Measurements from ENCODE around the gene GLTP. TPM values are rescaled to one million over a fixed set of nuclear protein-coding genes. Genes with fewer than 3 reads are reported as not detected.

The GLTP gene
- total RNA-seq, 2 experiments from 2014 or later, result 22.2 to 23.8 TPM

DNA sequence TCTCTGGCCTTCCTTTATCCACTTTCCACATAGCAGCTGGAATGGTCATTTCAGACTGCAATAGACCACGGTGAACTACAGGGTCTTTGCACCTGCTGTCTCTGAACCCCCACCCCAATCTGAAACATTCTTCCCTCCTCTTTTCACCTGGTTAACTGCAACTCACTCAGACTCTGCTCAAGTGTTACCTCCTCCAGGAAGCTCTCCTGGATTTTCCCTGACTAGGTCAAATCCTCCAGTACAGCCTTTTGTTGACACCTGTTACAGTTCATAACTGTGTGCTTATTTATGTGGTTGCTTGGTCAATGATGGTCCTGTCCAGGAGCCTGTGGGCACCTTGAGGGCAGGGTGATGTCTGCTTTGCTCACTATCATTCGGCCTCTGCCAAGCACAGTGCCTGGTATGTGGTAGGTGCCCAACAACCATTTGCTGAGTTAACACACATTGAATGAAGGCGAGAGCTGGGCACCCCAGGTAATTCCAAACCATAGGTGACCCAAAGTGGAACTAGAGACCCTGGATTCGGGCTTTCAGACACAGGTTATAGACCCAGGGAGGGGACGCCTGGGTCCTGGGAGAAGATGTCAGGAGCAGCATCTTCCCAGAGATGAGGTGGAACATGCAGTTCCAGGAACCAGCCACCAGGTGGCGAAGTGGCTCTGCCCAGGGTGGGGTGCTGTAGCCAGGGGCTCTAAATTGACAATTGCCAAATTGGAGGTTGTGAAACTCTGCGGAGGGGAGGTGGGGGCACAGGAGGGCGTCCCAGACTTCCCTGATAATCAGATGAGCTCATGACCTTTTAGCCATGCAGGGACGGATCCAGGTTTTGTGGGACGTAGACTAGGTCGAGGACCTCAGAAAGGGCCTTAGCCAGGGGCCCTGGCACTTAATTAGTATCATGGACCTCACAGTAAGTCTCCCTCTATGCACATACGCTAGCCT, 75.2 kb downstream of the GLTP start:
- Mint-ChIP-seq H3K36me3 (ENCODE audit: low read depth) (no peaks in the 10 kb centered on the region), H3K9me3 (no peaks in the 10 kb centered on the region), H3K4me1 (no peaks in the 10 kb centered on the region), H3K27me3 (no peaks in the 10 kb centered on the region), H3K27ac (no peak overlapping the region), H3K4me3 (no peak overlapping the region)
- DNase-seq, result peak; percentile 70
- ChIA-PET POLR2A (no interaction called here), CTCF (interaction anchor here (0.7 to 6.1 kb wide), 12 partner anchors 11 to 252 kb away, joined by 3 to 84 read pairs (median 3); no protein-coding TSS in a partner anchor)

GRCh38 chr12:109803678-109804077, 76.7 kb downstream of the GLTP start:
- no peak for DNase-seq
- CTCF ChIA-PET, result interaction anchor here (1.1 to 6.1 kb wide), 4 partner anchors 12 to 251 kb away, joined by 3 to 84 read pairs (median 9); no protein-coding TSS in a partner anchor
- no peaks in the 10 kb centered on the region for H3K4me1 Mint-ChIP-seq
- no peaks in the 10 kb centered on the region for H3K9me3 Mint-ChIP-seq
- no peak overlapping the region for H3K4me3 Mint-ChIP-seq
- H3K36me3 Mint-ChIP-seq (ENCODE audit: low read depth), result no peaks in the 10 kb centered on the region
- POLR2A ChIA-PET, result no interaction called here
- no peaks in the 10 kb centered on the region for H3K27me3 Mint-ChIP-seq
- H3K27ac Mint-ChIP-seq, result no peak overlapping the region

GRCh38 chr12:109802828-109803227, 77.5 kb downstream of the GLTP start:
- ChIA-PET POLR2A (no interaction called here), CTCF (interaction anchor here (6.1 kb wide), 1 partner anchor 42 kb away, joined by 84 read pairs; no protein-coding TSS in a partner anchor)
- H3K4me1 Mint-ChIP-seq, result no peaks in the 10 kb centered on the region
- no peaks in the 10 kb centered on the region for H3K9me3 Mint-ChIP-seq
- no peaks in the 10 kb centered on the region for H3K36me3 Mint-ChIP-seq (ENCODE audit: low read depth)
- no peak for DNase-seq
- H3K27ac Mint-ChIP-seq, result no peak overlapping the region
- no peaks in the 10 kb centered on the region for H3K27me3 Mint-ChIP-seq
- H3K4me3 Mint-ChIP-seq, result no peak overlapping the region

Other genes with a start within 250 kb of the GLTP start
- gene FAM222A, start 166.7 kb downstream of the GLTP start, total RNA-seq, result under 1 TPM; 0.28 to 0.43 TPM
- not detected for gene TRPV4, start 47.1 kb downstream of the GLTP start, total RNA-seq
- 10 to 100 TPM; 35.0 to 35.3 TPM for gene TCHP, start 19.7 kb upstream of the GLTP start, total RNA-seq
- 100 to 1,000 TPM; 107 to 112 TPM for gene GIT2, start 115.8 kb upstream of the GLTP start, total RNA-seq
- 10 to 100 TPM; 84.3 to 85.2 TPM for gene ANKRD13A, start 118.9 kb upstream of the GLTP start, total RNA-seq
- 10 to 100 TPM; 26.2 to 29.1 TPM for gene C12orf76, start 168.0 kb upstream of the GLTP start, total RNA-seq
- gene IFT81, start 243.8 kb upstream of the GLTP start, total RNA-seq, result 1 to 10 TPM; 2.0 to 2.6 TPM